DMS79 (cell line): ENCODE measurements around the gene TAS1R1.

Source experiments
- DNase-seq: peaks from one replicate; lab custom pipeline; 2025; lab: John Stamatoyannopoulos, UW

The TAS1R1 gene

DNA sequence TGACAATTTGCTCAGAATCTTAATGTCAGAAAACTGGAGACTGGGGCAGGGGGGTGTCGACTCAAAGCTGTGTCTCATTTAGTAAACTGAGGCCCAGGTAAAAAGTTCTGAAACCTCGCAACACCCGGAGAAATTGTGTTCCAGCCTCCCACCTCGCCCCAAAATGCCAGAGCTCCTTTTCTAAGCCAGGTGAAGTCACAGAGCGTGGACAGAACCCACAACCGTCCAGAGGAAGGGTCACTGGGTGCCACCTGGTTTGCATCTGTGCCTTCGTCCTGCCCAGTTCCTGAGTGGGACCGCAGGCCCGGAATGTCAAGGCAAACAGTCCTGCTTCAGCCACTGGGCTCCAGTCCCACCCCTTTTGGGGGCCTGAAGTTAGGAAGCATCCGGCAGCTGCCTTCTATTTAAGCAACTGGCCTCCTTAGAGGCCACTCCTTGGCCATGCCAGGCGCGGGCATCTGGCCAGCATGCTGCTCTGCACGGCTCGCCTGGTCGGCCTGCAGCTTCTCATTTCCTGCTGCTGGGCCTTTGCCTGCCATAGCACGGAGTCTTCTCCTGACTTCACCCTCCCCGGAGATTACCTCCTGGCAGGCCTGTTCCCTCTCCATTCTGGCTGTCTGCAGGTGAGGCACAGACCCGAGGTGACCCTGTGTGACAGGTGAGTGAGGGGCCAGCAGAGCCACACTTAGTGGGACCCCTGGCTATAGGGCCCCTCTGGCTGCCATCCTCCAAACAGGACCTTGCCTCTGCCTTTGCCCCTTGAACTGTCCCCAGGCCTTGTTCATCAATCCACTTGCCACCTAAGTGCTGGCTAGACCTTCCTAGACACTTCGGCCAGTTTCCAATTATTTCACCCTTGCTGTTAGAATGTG, at the start of gene TAS1R1:
TAS1R1 (plus strand) TSS at position 401 of the 872 bp plus-strand sequence; CDS start at position 468, 67 bp downstream.
- no peak for DNase-seq

DNA sequence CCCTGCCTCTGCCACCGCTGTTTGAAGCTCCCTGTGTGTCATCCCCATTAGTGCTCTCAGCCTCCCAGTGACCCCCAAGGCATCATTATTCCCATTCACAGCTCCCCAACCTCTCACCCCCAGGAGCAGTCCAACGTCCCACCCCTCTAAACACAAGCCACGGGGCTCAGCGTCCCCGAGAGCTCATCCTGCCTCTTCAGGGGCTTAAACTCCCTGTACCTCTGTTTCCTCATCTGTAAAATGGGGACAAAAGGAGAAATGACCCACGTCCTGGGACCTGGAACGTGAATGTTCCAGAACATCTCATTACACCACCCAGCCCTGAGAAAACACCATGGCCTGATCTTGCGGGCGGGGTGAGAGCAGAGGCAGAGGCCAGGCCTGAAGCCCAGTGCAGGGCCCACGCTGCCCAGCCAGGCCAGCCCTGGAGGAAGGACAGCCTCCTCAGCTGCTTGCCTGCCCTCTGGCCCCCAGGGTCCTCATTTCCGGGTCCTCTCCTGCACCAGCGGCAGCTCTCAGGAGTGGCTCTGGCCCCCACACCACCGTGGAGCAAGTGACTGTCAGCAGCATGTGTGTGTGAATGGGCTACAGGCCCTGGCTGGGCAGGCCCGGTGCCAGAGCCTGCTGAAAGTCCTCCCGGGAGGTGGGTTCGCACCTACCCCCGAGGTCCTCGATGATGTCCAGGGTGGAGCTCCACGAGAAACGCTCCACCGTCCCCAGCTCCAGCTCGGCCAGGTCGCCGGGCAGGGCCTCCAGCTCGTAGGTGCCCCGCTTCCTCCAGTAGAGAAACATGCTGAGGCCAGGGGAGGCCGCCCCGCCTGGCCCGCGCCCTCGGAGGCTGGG, 49.5 kb upstream of the TAS1R1 start:
- DNase-seq = no peak

DNA sequence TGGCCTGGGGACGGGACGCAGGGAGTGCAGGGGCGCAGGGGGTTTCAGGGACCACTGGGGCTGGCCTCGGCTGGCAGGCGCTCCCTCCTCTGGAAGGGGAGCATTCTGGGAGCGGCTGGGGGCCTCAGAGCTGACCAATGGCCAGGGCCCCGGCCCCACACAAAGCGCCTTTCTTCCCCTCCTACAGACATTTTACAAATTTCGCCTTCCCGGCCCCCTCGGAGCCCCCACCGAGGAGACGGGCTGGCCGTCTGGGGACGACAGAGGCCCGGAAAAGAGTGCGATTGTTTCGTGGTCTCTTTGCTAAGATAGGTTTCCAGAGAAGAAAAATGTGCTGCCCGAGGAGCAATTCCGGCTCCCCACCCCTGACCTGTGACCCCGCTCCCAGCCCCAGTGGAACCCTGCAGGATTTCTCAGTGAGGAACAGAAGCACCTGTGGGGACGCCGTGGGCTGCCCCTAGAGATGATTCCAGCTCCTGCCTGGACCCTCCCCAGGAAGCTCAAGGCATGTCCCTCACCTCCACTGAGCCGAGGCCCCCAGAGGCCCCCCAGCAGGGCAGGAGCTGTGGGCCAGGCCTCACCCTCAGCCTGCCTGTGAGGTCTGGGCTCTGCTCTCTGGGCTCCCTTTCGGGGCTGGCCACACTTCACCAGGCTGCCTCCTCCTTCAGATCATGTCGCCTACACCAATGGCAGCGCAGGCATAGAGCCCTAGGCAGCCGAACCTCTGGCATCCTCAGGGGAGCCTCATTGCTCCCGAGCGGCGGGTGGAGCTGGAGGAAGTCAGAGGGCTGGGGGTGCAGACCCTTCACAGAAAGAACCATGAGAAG, 48.7 kb upstream of the TAS1R1 start:
- DNase-seq = no peak

DNA sequence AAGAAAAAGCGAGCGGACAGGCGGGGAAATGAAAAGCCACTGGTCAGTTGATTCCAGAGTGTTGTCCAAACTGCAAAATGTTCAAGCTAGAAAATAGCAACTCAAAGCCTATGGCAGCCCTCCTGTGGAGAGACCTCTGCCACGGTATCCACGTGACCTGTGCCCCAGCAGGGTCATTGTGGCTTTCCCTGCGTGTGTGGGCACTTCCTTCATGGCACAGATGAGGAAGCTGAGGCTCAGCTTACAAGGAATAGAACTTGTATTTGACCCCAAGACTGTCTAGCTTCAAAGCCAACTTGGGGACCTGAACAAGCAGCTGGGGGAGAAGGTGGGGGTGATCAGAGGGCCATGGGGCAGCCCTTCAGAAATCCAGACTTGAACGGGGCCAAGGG, 48.1 kb upstream of the TAS1R1 start:
- no peak for DNase-seq

DNA sequence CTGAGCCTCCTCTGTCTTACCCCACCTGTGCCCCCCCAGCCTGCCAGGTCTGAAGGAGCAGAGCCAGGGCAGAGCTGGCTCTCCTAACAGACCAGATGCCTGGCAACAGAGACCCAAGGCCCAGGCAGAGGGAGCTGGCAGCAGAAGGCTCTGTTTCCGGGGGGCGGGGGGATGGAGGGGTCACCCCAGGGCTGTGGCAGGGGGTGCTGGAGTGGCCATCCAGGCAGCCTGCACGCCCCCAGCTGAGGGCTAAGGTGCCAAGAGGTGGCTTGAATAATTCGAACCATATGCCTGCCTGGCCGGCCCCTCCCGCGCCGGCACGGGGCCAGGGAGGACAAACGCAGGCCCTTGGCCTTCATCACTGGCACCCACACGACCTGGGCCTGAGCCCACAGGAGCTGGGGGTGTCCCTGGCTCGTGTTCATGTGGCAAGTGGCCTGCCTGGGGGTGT, 47.6 kb upstream of the TAS1R1 start:
- no peak for DNase-seq

DNA sequence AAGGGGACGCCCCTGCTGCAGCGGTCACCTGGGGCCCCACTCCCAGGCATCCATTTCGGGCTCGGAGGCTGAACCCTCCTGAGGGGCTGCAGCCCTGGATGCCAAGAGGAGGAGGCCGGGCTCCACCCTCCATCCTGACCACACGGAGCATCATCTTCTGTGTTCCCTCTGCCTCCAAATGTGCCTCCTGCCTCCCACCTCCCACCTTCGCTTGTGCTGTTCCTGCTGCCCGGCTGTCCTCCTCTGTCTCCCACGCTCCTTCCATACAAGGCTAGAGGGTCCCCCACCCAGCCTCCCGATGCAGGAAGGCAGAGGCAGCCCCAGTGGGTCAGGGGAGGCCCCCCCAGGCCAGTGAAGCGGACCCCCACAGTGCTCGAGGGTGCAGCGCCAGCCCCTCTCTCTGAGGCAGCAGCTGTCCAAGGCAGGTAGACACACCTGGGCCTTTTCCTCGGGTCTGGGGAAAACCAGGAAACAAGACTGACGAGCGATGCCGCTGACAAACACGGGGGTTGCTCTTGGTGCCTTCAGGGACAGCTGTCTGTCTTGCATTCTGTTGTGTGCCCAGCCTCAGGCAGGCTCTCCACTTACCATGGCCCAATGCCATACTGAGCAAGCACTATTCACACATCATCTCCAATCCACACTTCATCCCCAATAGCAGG, 46.8 kb upstream of the TAS1R1 start:
- DNase-seq = no peak

DNA sequence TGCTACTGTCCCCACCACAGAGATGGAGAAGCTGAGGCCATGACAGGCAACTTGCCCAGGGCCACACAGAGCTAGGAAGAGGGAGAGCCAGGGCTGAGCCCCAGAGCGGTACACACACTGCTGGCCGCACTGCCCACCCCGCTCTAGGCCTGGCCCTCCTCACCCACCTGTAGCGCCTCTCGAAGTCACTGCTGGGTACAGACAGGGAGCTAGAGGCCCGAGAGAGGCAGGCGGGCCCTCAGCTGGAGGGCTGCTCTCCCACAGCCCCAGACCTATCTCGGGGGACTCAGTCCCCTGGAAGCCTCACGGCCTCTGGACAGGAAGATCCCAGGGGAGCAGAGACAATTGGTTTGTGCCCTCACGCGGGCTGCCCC, 46.3 kb upstream of the TAS1R1 start:
- DNase-seq = no peak

DNA sequence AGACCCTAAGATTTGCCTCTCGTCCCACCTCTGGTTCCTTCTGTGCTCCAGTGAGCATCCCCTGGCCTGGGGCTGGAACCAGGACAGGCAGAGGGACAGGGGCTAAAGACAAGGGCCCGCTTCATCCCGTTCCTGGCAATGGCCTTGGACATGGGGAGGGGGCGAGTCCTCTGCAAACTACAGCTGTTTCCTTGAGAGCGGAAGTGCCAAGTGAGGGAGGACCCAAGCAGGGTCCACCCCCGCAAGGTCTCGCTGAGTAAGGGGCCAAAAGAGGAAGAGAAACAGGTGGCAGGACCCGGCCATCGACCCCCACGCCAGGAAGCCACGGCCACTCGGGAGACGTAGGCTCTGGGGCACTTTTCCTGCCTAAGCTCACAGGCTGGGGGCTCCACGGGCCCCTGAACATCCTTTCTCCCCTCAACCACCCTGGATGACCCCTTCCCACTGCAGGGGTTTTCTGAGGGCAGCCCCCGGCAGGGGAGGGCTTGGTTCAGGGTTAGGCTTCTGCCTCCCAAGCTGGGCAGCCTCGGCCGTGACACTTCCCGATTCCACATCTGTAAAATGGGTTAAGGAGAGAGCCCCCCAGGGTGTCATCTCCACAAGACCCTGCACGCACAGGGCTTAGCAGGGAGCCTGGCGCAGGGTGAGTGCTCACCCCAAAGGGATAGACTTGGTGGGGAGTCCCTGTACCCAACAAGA, 45.7 kb upstream of the TAS1R1 start:
- DNase-seq = no peak

DNA sequence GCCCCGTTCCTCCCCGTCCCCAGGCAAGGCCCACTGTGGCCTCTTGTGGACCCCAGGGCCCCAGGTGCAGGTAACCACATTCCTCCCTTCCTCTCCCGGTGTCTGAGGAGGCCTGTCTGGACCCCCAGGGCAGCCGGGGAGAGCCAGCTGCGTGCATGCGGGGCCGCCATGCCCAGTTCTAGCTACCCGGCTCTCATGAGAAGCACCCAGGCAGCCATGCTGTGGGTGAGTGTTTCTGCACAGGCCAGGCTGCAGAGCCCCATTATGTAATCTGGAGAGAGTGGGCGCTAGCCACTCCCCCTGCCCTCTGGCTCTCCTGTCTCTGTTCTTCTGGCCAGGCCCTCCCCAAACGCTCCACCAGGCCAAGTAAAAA, 45.2 kb upstream of the TAS1R1 start:
- DNase-seq = no peak

DNA sequence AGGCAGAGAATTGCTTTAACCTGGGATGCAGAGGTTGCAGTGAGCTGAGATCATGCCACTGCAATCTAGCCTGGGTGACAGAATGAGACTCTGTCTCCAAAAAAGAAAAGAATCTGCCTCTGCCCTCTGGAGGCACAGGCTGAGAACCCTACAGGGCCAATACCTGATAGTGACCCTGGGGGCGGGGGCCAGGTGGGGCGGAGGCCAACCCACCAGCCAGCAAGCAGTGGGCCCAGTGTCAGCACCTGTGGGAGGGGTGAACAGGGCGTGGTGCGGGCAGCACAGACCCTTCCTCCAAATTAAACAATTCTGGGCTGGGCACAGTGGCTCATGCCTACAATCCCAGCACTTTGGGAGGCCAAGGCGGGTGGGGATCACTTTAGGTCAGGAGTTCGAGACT, 44.6 kb upstream of the TAS1R1 start:
- no peak for DNase-seq

DNA sequence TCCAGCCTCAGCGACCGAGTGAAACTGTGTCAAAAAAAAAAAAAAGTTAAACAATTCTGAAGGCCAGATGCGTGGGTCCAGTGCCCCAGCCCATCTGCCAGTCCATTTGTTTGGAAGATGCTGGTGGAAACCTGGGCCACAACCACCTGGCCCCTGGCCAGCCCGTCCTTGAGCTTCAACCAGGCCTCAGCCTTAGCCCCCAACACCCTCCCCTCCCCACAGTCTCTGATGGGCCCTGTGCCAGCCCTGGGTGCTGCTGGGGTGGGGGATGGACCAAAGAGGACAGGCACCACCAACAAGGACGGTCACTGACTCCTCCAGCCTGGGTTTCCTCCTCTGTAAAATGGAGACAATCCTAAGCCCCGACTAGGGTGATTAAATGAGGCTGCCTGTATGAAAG, 44.1 kb upstream of the TAS1R1 start:
- DNase-seq = peak; percentile 18

DNA sequence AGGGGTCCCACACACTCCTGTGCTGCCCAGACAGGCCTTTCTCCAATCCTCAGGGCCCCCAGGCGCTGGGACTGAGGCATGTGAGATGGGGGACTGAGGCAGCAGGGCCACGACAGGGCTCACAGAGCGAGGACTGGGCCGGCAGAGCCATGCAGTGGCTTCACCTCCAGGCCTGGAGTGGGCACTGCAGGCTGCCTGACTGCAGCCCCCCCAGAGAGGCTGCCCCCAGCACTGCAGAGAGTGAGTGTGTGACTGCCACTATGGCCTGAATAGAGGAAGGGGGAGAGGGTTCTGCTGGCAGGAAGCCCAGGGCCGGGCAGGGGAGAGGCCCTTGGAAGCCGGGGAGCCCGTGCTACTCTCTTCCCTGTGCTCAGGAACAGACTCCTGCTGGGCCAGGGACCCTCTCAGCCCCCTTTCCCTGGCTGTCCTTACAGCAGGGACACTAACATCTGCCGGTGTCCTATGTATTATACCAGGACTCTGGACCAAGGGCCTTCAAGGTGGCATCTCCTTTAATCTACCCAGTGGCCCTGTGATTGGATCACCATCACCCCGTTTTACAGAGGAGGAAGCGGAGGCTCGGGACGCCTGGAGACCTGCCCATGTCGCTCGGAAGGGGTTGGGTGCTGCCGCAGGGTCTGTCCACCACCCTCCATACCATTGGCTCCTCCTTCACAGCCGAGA, 43.4 kb upstream of the TAS1R1 start:
- peak; percentile 6 for DNase-seq

DNA sequence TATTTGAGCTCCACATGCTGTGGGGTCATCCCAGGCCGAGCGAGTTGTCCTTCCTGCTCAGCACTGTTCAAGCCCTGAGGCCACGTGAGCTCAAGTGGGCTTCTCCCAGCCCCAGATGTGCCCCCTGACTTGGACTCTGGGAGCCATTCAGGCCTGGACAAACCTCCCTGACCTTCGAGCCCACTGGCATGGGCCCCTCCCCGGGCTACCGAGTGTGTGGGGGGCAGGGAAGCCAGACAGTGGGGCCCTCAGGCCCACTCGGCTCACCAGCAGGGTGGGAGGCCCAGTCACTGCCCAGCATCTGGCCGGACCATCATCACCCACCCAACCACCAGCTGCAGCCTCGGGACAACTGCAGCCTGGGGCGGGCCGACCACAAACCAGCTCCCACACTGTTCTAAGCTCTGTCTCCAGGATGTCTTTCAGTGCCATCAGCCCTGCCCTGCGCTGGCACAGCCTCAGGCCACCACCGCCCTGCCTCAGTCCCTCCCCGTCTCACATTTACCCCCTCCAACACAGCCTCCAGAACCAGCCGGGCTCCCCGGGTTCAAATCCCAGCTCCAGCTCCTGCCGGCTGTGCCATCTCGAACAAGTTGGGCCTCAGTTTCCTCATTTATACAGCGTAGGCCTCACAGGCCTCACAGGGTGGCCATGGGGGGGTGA, 42.7 kb upstream of the TAS1R1 start:
- DNase-seq = no peak

DNA sequence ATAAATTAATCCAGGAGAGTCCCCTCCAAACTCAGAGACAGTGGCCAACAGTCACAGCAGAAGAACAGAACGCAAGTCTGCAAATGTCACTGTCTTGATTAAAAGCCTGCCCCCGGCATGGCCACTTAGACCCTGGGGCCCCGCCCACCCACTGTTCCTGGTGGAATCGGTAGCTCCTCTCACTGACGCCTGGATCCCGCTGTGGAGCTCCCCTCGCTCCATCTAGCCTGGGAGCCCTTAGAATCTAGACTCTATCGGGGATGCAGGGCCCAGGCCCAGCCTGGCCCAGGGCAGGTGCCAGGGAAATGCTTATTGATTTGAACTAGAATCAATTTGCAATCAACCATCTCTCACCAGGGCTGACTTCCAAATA, 42.2 kb upstream of the TAS1R1 start:
- no peak for DNase-seq

DNA sequence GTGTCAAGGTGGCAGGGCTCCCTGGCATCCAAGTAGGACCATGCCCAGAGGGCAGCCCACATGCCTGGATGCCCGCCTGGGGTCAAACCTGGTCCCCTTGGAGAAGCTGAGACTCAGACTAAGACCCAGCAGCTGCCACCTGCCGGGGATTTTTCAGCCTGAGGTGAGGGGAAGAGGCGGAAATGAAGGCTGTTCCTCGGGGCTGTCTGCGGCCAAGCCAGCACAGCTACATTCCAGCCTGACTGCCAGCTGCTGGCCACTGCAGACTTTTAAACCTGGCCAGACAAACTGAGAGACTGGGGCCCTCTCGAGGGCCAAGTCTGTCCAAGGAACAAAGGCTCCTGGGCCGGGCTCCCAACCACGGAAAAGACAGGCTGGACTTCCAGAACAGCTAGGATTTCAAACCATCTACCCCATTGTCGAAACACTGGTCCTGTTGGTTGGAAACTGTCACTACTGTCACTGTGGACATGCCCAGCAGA, 41.7 kb upstream of the TAS1R1 start:
- DNase-seq = no peak

DNA sequence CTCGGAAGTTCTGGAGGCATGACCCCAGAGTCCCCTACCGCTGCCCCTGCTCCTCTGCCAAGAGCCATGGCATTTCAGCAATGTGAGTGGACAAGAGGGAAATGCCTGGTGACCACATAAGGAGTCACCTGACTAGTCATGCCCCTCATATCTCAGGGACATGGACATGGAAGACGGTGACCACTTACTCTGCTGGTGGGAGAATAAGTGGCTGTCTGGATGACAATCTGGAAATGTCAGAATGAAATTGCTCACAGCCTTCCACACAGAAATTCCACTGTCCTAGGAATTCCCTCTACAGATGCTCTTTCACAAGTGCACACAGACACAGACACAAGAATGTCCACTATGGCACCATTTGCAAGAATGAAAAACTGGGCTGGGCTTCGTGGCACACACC, 39.3 kb upstream of the TAS1R1 start:
- DNase-seq = no peak

DNA sequence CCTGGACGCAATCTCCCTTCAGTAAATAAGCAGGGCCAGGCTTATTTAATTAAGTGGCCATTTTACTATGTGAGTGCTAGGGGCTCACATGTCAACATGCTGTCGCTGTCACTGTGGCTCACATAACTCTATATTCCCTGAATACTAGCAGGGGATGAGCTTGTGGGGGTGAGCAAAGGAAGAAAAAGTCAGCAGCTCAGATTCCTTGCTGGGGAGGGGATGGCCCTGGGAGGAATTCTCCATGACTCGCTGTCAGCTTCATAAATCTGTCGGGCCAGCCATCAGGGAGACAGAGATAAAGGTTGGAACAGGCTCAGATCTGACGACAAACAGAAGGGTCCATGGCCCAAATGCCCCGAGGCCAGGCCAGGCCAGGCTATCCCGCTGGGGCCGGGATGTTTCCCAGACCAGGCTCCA, 37.7 kb upstream of the TAS1R1 start:
- DNase-seq = no peak

DNA sequence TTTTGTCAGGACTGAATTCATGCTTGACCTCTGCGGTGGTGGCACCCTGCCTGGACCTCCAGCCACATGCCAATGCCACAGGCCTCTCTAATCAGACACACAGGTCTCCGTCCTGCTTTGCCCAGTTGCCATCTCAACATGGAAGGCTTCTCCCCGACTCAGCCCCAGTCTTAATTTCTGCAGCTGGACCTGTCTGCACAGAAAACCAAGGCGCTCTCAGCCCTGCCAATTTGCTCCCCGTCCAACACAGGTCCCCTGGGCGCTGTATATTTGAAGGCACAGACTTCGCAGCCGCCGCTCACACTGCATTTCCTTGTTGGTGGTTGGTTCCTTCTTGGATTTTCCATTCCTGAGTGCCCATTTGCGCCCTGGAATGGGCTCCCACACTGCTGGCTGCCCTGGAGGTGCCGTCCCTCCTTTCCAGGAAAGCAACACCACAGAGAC, 35.6 kb upstream of the TAS1R1 start:
- peak; percentile 86 for DNase-seq

DNA sequence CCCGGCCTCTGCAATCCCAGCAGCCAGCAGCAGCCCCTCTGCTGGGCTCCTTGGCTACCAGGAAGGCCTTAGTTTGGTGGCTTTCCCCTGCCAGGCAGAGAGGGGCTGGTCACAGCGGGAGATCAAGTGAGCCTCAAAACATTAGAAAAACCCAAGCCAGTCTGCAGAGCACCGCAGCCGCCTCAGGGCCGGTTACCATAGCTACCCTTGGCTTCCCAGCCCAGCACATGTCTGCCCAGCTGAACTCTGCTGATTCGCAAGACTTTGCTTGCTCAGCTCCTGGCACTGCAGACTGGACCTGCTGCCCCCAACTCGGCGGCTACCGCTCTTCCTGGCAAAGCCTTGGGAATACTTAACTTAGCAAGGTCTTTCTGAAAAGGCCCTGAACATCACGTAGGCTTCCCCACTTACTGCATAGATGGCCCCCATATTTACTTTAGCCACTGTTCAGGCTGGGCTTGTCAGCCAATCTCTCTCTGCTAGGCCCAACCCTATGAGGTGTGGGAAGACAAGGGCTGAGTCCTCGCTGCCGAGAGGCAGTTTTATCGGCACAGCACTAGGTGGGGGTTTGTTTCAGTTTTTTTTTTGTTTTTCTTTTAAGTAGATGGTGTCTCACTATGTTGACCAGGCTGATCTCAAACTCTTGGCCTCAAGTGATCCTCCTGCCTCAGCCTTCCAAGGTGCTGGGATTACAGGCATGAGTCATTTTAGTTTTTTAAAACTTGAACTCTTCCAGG, 35.0 kb upstream of the TAS1R1 start:
- peak; percentile 87 for DNase-seq
